ENCODE measurements around the gene FZR1. TPM values are rescaled to one million over a fixed set of nuclear protein-coding genes. Genes with fewer than 3 reads are reported as not detected.

The FZR1 gene
- total and polyA plus RNA-seq, 2 of the 8 experiments (the other 6 are each of a cell fraction or from before 2014, with no cell fraction given) = 21.6 to 35.5 TPM

DNA sequence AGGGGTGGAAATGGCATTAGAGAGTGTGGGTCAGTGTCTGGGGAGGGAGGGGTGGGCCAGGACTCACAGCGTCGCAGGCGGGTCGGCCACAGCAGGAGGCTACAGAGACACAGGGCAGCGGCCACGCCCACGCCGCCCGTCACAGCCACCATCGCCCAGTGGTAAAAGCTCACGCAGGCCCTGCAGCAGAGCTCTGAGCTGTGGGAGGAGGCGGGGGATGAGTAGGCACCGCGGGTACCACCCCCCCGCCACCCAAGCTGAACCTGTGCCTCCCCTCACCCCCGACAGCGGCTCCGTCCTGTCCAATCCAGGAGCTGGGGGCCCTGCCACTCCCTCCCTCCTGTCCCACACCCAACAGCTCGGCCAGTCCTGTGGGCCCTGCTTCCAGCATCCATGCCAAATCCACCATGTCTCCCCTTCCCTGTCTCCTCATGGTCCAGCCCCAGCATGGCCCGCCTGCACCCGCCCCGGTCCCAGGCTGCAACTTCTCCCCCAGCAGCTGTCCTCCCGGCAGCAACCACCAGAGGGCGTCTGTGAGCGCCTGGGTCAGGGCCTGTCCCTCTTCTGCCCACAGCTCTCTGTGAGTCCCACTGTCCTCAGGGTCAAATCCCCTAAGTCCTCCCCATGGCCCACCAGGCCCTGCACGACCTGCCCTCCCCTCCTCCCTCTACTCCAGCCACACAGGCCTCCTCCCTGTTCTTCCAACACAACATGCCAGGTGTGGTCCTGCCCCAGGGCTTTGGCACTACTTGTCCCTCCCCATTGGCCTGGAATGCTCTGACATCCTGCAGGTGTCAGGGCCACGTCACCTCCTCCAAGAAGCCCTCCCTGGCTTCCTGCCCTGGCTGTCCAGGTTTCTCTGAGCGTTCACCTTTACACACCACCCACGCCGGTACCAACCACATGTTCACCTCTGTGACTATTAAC, 38.9 kb downstream of the FZR1 start (continued):
- no peak for TF ChIP-seq RNF2 (IDR thresholded peaks at IDR 0.05; ENCODE audit: borderline replicate concordance, low read depth, low read length, missing control alignments, poor library complexity, severe bottlenecking)
- TF ChIP-seq, protein P1, sequence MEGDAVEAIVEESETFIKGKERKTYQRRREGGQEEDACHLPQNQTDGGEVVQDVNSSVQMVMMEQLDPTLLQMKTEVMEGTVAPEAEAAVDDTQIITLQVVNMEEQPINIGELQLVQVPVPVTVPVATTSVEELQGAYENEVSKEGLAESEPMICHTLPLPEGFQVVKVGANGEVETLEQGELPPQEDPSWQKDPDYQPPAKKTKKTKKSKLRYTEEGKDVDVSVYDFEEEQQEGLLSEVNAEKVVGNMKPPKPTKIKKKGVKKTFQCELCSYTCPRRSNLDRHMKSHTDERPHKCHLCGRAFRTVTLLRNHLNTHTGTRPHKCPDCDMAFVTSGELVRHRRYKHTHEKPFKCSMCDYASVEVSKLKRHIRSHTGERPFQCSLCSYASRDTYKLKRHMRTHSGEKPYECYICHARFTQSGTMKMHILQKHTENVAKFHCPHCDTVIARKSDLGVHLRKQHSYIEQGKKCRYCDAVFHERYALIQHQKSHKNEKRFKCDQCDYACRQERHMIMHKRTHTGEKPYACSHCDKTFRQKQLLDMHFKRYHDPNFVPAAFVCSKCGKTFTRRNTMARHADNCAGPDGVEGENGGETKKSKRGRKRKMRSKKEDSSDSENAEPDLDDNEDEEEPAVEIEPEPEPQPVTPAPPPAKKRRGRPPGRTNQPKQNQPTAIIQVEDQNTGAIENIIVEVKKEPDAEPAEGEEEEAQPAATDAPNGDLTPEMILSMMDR (IDR thresholded peaks at IDR 0.05; ENCODE audit: control extremely low read depth in 1 of 3, insufficient read depth in 1 of 3, low read depth in 1 of 3, low read length in 3 of 3) = peak; percentile 92 to 96 (median 95)
- TF ChIP-seq HDAC6 (IDR thresholded peaks at IDR 0.05; ENCODE audit: low read depth, low read length) = no peak
- TF ChIP-seq, protein P2, sequence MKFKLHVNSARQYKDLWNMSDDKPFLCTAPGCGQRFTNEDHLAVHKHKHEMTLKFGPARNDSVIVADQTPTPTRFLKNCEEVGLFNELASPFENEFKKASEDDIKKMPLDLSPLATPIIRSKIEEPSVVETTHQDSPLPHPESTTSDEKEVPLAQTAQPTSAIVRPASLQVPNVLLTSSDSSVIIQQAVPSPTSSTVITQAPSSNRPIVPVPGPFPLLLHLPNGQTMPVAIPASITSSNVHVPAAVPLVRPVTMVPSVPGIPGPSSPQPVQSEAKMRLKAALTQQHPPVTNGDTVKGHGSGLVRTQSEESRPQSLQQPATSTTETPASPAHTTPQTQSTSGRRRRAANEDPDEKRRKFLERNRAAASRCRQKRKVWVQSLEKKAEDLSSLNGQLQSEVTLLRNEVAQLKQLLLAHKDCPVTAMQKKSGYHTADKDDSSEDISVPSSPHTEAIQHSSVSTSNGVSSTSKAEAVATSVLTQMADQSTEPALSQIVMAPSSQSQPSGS (IDR thresholded peaks at IDR 0.05; ENCODE audit: low read length) = no peak
- 0 out of 2 replicates have a peak, but pooled peaks have one; percentile 24 for TF ChIP-seq YY1 (IDR thresholded peaks at IDR 0.05; ENCODE audit: low read depth, low read length)
- TF ChIP-seq SP1 (IDR thresholded peaks at IDR 0.05; ENCODE audit: low read depth, low read length) = no peak
- no peak for TF ChIP-seq SIN3A (conservative IDR thresholded peaks at IDR 0.05 in 1 of 2, IDR thresholded peaks at IDR 0.05 in 1 of 2; ENCODE audit: low read depth in 1 of 2, low read length in 2 of 2)
- no peak for TF ChIP-seq TAF1 (IDR thresholded peaks at IDR 0.05; ENCODE audit: low read depth, low read length)
- TF ChIP-seq, protein P3, sequence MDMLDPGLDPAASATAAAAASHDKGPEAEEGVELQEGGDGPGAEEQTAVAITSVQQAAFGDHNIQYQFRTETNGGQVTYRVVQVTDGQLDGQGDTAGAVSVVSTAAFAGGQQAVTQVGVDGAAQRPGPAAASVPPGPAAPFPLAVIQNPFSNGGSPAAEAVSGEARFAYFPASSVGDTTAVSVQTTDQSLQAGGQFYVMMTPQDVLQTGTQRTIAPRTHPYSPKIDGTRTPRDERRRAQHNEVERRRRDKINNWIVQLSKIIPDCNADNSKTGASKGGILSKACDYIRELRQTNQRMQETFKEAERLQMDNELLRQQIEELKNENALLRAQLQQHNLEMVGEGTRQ (IDR thresholded peaks at IDR 0.05; ENCODE audit: low read length) = no peak
- no peak for TF ChIP-seq GTF2F1 (IDR thresholded peaks at IDR 0.05; ENCODE audit: borderline replicate concordance, low read depth, low read length)
- TF ChIP-seq POU5F1 (IDR thresholded peaks at IDR 0.05; ENCODE audit: low read depth, low read length) = no peak
- no peak for TF ChIP-seq FOSL1 (IDR thresholded peaks at IDR 0.05; ENCODE audit: insufficient read depth, low read depth, low read length)
- TF ChIP-seq HDAC2 (IDR thresholded peaks at IDR 0.05; ENCODE audit: borderline replicate concordance in 1 of 2, low read depth in 2 of 2, low read length in 2 of 2) = no peak
- TF ChIP-seq RXRA (IDR thresholded peaks at IDR 0.05; ENCODE audit: insufficient read depth, low read depth, low read length) = no peak
- TF ChIP-seq PHF8 (conservative IDR thresholded peaks at IDR 0.05; ENCODE audit: low read depth, low read length) = no peak
- TF ChIP-seq CHD1 (IDR thresholded peaks at IDR 0.05; ENCODE audit: low read depth, low read length) = no peak
- peak in 1 of 2 experiments; percentile 50; a peak in 1 of 3 replicates for TF ChIP-seq POLR2A (IDR thresholded peaks at IDR 0.05; ENCODE audit: control extremely low read depth in 1 of 2, low read depth in 2 of 2, low read length in 2 of 2)
